Ovary (tissue), 9 donors: ENCODE results near the gene IL1B. TPM values are rescaled to one million over a fixed set of nuclear protein-coding genes. Genes with fewer than 3 reads are reported as not detected.

ENCODE experiments used
- DNase-seq, 5 donors: peaks; one replicate each; pipeline ENCODE4 v3.0.0-alpha.2; 2019 to 2020
- H3K27ac ChIP-seq, 2 donors: fragments of 200-600 bp; one replicate each; pipeline versions ENCODE4 v1.5.1 to v1.8.0; 2019 to 2022
- H3K27me3 ChIP-seq: fragments of 200-600 bp; one replicate; pipeline ENCODE4 v1.8.0; 2022
- H3K36me3 ChIP-seq: fragments of 200-600 bp; sonication (generic); one replicate; pipeline ENCODE4 v1.5.1; 2019
- H3K4me1 ChIP-seq: one replicate; pipeline ENCODE4 v1.8.1; 2013; ENCODE audit warnings: mild to moderate bottlenecking, moderate library complexity; ENCODE audit not compliant: insufficient read depth
- H3K4me3 ChIP-seq: fragments of 200-600 bp; sonication (generic); one replicate; pipeline ENCODE4 v1.5.1; 2017
- H3K9me3 ChIP-seq, 2 donors: fragments of 200-600 bp in 1 of 2; sonication (generic) in 1 of 2; one replicate each; pipeline versions ENCODE4 v1.5.1 to v1.8.1; 2013 to 2019; ENCODE audit warnings: mild to moderate bottlenecking in 1 of 2, moderate library complexity in 1 of 2
- CTCF ChIP-seq, 3 donors: fragments of 450-650 bp in 2 of 3; fragments of 200-600 bp in 1 of 3; IDR thresholded peaks; one replicate each; pipeline versions ENCODE4 v1.5.1 to v1.8.0; 2016 to 2022; ENCODE audit warnings: antibody characterized with exemption in 3 of 3, mild to moderate bottlenecking in 1 of 3
- EP300 ChIP-seq: sonication (generic); formaldehyde crosslinking; IDR thresholded peaks from one replicate; pipeline ENCODE4 v1.6.1; 2017; ENCODE audit warnings: antibody characterized with exemption
- POLR2A ChIP-seq: fragments of 450-650 bp; IDR thresholded peaks from one replicate; pipeline ENCODE4 v1.6.1; 2017; ENCODE audit warnings: antibody characterized with exemption, mild to moderate bottlenecking, moderate library complexity
- WGBS, 3 donors: extraction: QIAGEN DNeasy Blood & Tissue Kit in 1 of 3; methylation state at CpG; one replicate each; pipeline versions ENCODE4 v1.1.5 to v1.1.7; 2013 to 2017; 5-methylcytosine and 5-hydroxymethylcytosine counted together
- intact Hi-C, 4 donors: fragments of 100-400 bp; cut with DNase I; formaldehyde crosslinking; loops; one replicate each; pipeline versions ENCODE4 v1.11.0 to v1.15.1; 2022 to 2023
- polyA plus RNA-seq, 2 donors: library from polyadenylated mRNA; stranded (reverse); fragments of 200-250 nt in 1 of 2; fragments of 350-450 nt in 1 of 2; fragmentation: Illumina TruSeq in 1 of 2; extraction: RNeasy Lipid Tissue Mini Kit (QIAGEN cat#74804) in 1 of 2; gene quantifications; one replicate each; pipeline ENCODE4 v1.2.3, GENCODE V29; 2013 to 2014
- total RNA-seq, 7 donors: library from RNA; depleted of rRNA in 2 of 7; stranded (reverse); fragments of >200 nt in 2 of 7; fragmentation: NEBNext Ultra II Directional in 3 of 7; extraction: Animal tissue kit (Norgen Biotek cat#: 25700) in 3 of 7; gene quantifications; one replicate each; pipeline versions ENCODE4 v1.1.0 to v1.2.4, GENCODE V29; 2016 to 2023
- donor health status: DM: no; HTN: no; CAD: no; lungs with moderate emphysema.
- donor health status: DM: no; HTN: no; CAD: no.
- donor health status: Bipolar disorder and iron deficiency.
- donor health status: DM: yes; HTN: yes; CAD: no.
- donor health status: DM: no; HTN: no; CAD: no.
- donor health status: DM: yes; HTN: yes; CAD: no.

Gene IL1B
- total and polyA plus RNA-seq, 9 donors, result 0.39 to 5.2 (median 2.3) TPM; not detected in 1

GRCh38 chr2:112827009-112827408, 9.6 kb downstream of the IL1B start:
- no peak for DNase-seq
- whole genome bisulfite sequencing, 3 donors, result 66 to 97% (median 86%) methylated on average over 3 of the region's 3 CpGs
- Histone ChIP-seq H3K27ac (no peak overlapping the region), H3K4me1 (no peaks in the 10 kb centered on the region), H3K27me3 (no peaks in the 10 kb centered on the region), H3K4me3 (no peak overlapping the region), H3K36me3 (no peaks in the 10 kb centered on the region), H3K9me3 (no peaks in the 10 kb centered on the region)
- intact Hi-C loops, result no loop called here
- no peak for TF ChIP-seq EP300
- no peak for TF ChIP-seq POLR2A
- no peak for TF ChIP-seq CTCF (IDR thresholded peaks at IDR 0.05)

GRCh38 chr2:112825706-112826105, 10.9 kb downstream of the IL1B start:
- H3K27ac ChIP-seq, result no peak overlapping the region
- 65 to 87% (median 74%) methylated on average over 2 of the region's 2 CpGs for WGBS, 3 donors
- no peak overlapping the region for H3K4me3 ChIP-seq
- no peak for DNase-seq
- H3K9me3 ChIP-seq, result no peaks in the 10 kb centered on the region
- H3K36me3 ChIP-seq, result no peaks in the 10 kb centered on the region
- no peak for TF ChIP-seq POLR2A
- TF ChIP-seq CTCF (IDR thresholded peaks at IDR 0.05), result no peak
- no peak for TF ChIP-seq EP300
- H3K27me3 ChIP-seq, result no peaks in the 10 kb centered on the region
- H3K4me1 ChIP-seq, result no peaks in the 10 kb centered on the region
- intact Hi-C loops, result no loop called here

DNA sequence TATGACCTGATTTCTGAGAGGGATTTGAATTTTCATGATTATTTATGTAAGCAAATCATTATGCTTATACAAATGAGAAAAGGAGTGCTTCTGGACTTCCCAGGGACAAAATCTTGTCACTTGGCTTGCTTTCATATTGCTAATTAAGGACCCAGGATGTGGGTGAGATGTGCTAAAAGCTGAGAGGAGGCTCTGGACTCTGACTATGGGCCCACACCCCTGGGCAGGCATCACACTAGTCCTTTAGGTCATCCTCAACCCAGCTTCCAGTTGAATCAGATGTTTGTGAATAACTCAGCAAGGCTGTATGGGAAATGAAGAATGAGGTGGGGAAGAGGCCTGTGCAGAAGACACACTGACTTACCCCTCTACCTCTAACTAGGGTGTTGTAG, 11.9 kb downstream of the IL1B start:
- no peaks in the 10 kb centered on the region for H3K4me1 ChIP-seq
- H3K4me3 ChIP-seq, result no peak overlapping the region
- no peaks in the 10 kb centered on the region for H3K9me3 ChIP-seq
- intact Hi-C loops, result no loop called here
- DNase-seq, result no peak
- H3K36me3 ChIP-seq, result no peaks in the 10 kb centered on the region
- no peak for TF ChIP-seq CTCF (IDR thresholded peaks at IDR 0.05)
- no peak for TF ChIP-seq POLR2A
- TF ChIP-seq EP300, result no peak
- no peak overlapping the region for H3K27ac ChIP-seq
- H3K27me3 ChIP-seq, result no peaks in the 10 kb centered on the region

- WGBS, 3 donors, result 67 to 84% (median 73%) methylated on average over 4 of the region's 4 CpGs
- no peaks in the 10 kb centered on the region for H3K4me1 ChIP-seq
These were observed 14.9 kb downstream of the IL1B start for GRCh38 chr2:112821682-112822081.

More at GRCh38 chr2:112821682-112822081, 14.9 kb downstream of the IL1B start:
- no peak for DNase-seq
- no peak for TF ChIP-seq EP300
- no peak for TF ChIP-seq POLR2A
- TF ChIP-seq CTCF (IDR thresholded peaks at IDR 0.05), result no peak
- Histone ChIP-seq H3K9me3 (no peaks in the 10 kb centered on the region), H3K27me3 (no peaks in the 10 kb centered on the region), H3K27ac (no peak overlapping the region), H3K36me3 (no peaks in the 10 kb centered on the region), H3K4me3 (no peak overlapping the region)
- intact Hi-C loops, result no loop called here
